ENCODE measurements around the gene TUBGCP6. TPM values are rescaled to one million over a fixed set of nuclear protein-coding genes. Genes with fewer than 3 reads are reported as not detected.

Gene TUBGCP6
- total RNA-seq, 2 donors from 2014 or later = 19.2 to 33.4 TPM

DNA sequence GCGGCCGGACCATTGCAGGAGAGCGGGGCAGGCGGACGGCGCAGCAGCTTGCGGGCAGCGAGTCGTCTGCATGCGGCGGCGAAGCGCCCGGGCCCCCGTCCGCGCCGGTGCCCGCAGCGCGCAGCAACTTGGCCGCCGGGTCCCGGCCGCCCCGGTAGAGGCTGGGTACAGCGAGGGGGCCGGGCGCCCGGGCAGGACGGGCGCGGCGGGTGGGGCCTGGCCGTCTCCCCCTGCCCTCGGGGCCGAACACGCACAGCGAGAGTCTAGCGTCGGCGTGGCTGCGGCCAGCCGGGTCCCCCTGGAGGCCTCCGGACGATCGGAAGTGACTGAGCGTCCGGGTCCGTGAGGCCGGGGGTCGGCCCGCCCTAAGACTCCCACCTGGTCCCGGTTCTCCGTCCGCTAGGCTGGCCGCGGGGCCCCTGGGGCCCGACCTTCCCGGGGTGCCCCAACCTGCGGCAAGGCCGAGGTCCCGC, 59.9 kb downstream of the TUBGCP6 start:
- no peaks in the 10 kb centered on the region for H3K9me3 ChIP-seq
- peak overlapping the region; percentile 61 to 83 for H3K9ac ChIP-seq (ENCODE audit: low read depth in 2 of 2, low read length in 2 of 2)
- no peak for TF ChIP-seq CTCF (IDR thresholded peaks at IDR 0.05)
- no peak for DNase-seq
- H3K4me1 ChIP-seq = peaks cover 25% of the 10 kb centered on the region
- peak overlapping the region; percentile 3 for H3K27ac ChIP-seq
- H3K36me3 ChIP-seq = no peaks in the 10 kb centered on the region
- H3K27me3 ChIP-seq = no peaks in the 10 kb centered on the region
- H3K4me3 ChIP-seq = peak overlapping the region; percentile 42
- intact Hi-C loops (cut with DNase I) = no loop called here

DNA sequence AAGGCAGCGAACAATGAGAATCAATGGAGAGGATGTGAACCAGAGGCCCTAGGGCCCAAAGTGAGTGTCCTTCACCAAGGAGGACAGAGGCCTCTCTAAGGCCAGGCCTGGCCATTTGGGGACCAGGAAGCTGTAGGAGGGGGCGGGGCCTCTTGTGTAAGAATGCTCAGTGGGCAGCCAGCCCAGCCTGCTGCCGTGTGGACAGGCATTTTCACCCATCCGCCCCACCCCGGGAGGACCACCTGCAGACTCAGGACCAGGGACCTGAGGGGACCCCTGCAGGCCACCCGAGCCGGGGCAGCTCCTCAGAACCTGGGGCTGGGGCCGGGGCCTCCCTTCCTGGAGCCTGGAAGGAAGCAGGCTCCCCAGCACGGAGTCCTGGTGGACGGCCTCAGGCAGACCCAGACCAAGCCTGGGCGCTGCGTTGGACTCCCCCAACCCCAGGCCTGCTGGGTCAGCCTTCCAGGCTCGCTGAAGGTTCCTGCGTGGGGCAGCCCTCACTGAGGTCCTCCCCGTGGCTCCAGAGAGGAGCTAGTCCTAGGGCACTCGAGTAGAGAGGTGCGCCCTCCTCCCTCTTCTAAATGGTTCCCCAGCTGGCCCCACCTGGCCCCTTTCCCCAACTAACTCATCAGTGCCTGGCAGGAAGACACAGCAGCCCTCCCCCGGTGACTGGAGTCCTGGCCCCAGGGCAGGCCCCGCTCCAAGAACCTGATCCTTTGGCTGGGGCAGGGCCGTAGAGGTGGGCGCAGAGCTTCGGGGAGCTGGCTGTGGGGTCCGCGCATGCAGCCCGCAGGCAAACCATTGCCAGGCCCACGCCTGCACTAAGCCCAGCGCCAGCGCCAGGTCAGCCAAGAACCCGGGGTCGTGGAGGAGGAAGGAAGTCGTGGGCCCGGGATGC, 60.6 kb downstream of the TUBGCP6 start:
- peaks cover 19% of the 10 kb centered on the region for H3K4me1 ChIP-seq
- TF ChIP-seq CTCF (IDR thresholded peaks at IDR 0.05) = no peak
- no peaks in the 10 kb centered on the region for H3K36me3 ChIP-seq
- DNase-seq = peak; percentile 76
- intact Hi-C loops (cut with DNase I) = no loop called here
- H3K9ac ChIP-seq (ENCODE audit: low read depth in 2 of 2, low read length in 2 of 2) = peak overlapping the region; percentile 9 to 83
- peak overlapping the region; percentile 3 for H3K27ac ChIP-seq
- peaks cover 2% of the 10 kb centered on the region for H3K27me3 ChIP-seq
- no peaks in the 10 kb centered on the region for H3K9me3 ChIP-seq
- H3K4me3 ChIP-seq = peak overlapping the region; percentile 42

GRCh38 chr22:50183141-50183971, 61.5 kb downstream of the TUBGCP6 start:
- Histone ChIP-seq H3K27me3 (peaks cover 11% of the 10 kb centered on the region), H3K4me1 (peaks cover 13% of the 10 kb centered on the region), H3K9me3 (no peaks in the 10 kb centered on the region), H3K9ac (ENCODE audit: low read depth in 2 of 2, low read length in 2 of 2) (peak overlapping the region; percentile 9 to 18), H3K4me3 (no peak overlapping the region), H3K36me3 (no peaks in the 10 kb centered on the region), H3K27ac (no peak overlapping the region)
- no peak for DNase-seq
- no peak for TF ChIP-seq CTCF (IDR thresholded peaks at IDR 0.05)
- intact Hi-C loops (cut with DNase I) = no loop called here

- no peaks in the 10 kb centered on the region for H3K9me3 ChIP-seq
- TF ChIP-seq CTCF (IDR thresholded peaks at IDR 0.05) = no peak
- H3K27ac ChIP-seq = no peak overlapping the region
- peak; percentile 75 for DNase-seq
- intact Hi-C loops (cut with DNase I) = no loop called here
- no peaks in the 10 kb centered on the region for H3K36me3 ChIP-seq
- peaks cover 13% of the 10 kb centered on the region for H3K4me1 ChIP-seq
- peaks cover 14% of the 10 kb centered on the region for H3K27me3 ChIP-seq
- no peak overlapping the region for H3K4me3 ChIP-seq
- H3K9ac ChIP-seq (ENCODE audit: low read depth in 2 of 2, low read length in 2 of 2) = no peak overlapping the region
Observed at GRCh38 chr22:50182176-50183081, 62.4 kb downstream of the TUBGCP6 start.
